ENCODE data around the gene HASPIN. TPM values are rescaled to one million over a fixed set of nuclear protein-coding genes. Genes with fewer than 3 reads are reported as not detected.

HASPIN gene
- total and polyA plus RNA-seq, 2 of the 13 experiments (the other 11 are each of a cell fraction or from before 2014, with no cell fraction given) = 2.7 to 8.1 TPM

- TF ChIP-seq FOXP4 (CRISPR knock-in tag; IDR thresholded peaks at IDR 0.05) (no peak), ZNF782 (CRISPR knock-in tag; IDR thresholded peaks at IDR 0.05; ENCODE audit: borderline replicate concordance) (no peak), ZNF660 (CRISPR knock-in tag; IDR thresholded peaks at IDR 0.05; ENCODE audit: borderline replicate concordance, low read depth) (no peak), TAF1 (CRISPR knock-in tag; IDR thresholded peaks at IDR 0.05) (no peak), MXD4 (CRISPR knock-in tag; IDR thresholded peaks at IDR 0.05) (peak; percentile 34; the same call in 1 of the 2 replicates), BCL3 (CRISPR knock-in tag; IDR thresholded peaks at IDR 0.05) (0 out of 2 replicates have a peak, but pooled peaks have one; percentile 41), ZNF431 (CRISPR knock-in tag; IDR thresholded peaks at IDR 0.05; ENCODE audit: borderline replicate concordance, low read depth) (no peak), ZNF317 (CRISPR knock-in tag; IDR thresholded peaks at IDR 0.05) (no peak), CCDC6 (CRISPR knock-in tag; IDR thresholded peaks at IDR 0.05) (no peak), ZNF280D (CRISPR knock-in tag; IDR thresholded peaks at IDR 0.05) (peak; percentile 40; the same call in 1 of the 2 replicates), ZFP36L2 (CRISPR knock-in tag; IDR thresholded peaks at IDR 0.05) (no peak), ZBTB8A (CRISPR knock-in tag; IDR thresholded peaks at IDR 0.05; ENCODE audit: borderline replicate concordance, low read depth) (no peak), ZNF292 (CRISPR knock-in tag; IDR thresholded peaks at IDR 0.05; ENCODE audit: borderline replicate concordance, low read depth) (peak; percentile 75), GZF1 (CRISPR knock-in tag; IDR thresholded peaks at IDR 0.05) (0 out of 2 replicates have a peak, but pooled peaks have one; percentile 28), NFIB (CRISPR knock-in tag; IDR thresholded peaks at IDR 0.05; ENCODE audit: borderline replicate concordance) (no peak), YEATS4 (CRISPR knock-in tag; IDR thresholded peaks at IDR 0.05; ENCODE audit: borderline replicate concordance) (no peak), HOXA9 (CRISPR knock-in tag; IDR thresholded peaks at IDR 0.05; ENCODE audit: borderline replicate concordance) (no peak), SOX6 (IDR thresholded peaks at IDR 0.05) (no peak), SOX6 (CRISPR knock-in tag; IDR thresholded peaks at IDR 0.05) (0 out of 2 replicates have a peak, but pooled peaks have one; percentile 21), SOX5 (CRISPR knock-in tag; IDR thresholded peaks at IDR 0.05; ENCODE audit: borderline replicate concordance) (no peak), HMGXB4 (CRISPR knock-in tag; IDR thresholded peaks at IDR 0.05; ENCODE audit: borderline replicate concordance in 1 of 2, low read depth in 1 of 2) (peak; percentile 38 to 62; a peak in 3 of 4 replicates)
Observed at GRCh38 chr17:3678095-3678820, 45.4 kb upstream of the HASPIN start (continued).

All from HepG2 (cell line).